Heart right ventricle (tissue), 16 donors: ENCODE measurements around the gene TUBAL3. TPM values are rescaled to one million over a fixed set of nuclear protein-coding genes. Genes with fewer than 3 reads are reported as not detected.
"Not testable (repeated sequence)": the region's sequence is repeated elsewhere in the genome, so short reads cannot be mapped to it uniquely, and the experiment has no call there.

ENCODE experiments used
- ATAC-seq, 8 donors: fragments of 200-7000 bp; cut with Tn5 transposase; one replicate each; pipeline ENCODE4 v1.9.1; 2020; ENCODE audit warnings: mild to moderate bottlenecking in 8 of 8, moderate library complexity in 8 of 8, moderate number of reproducible peaks in 1 of 8
- DNase-seq, 2 donors: peaks; one replicate each; pipeline ENCODE4 v3.0.0-alpha.2; 2020
- H3K27ac ChIP-seq, 10 donors: fragments of 200-600 bp; sonication (generic) in 2 of 10; one replicate each; pipeline versions ENCODE4 v1.5.0 to v1.8.0; 2020 to 2022; ENCODE audit warnings: mild to moderate bottlenecking in 3 of 10
- H3K27me3 ChIP-seq, 7 donors: fragments of 200-600 bp; one replicate each; pipeline ENCODE4 v1.8.0; 2021 to 2022; ENCODE audit warnings: mild to moderate bottlenecking in 2 of 7
- H3K36me3 ChIP-seq, 9 donors: fragments of 200-600 bp; sonication (generic) in 1 of 9; one replicate each; pipeline versions ENCODE4 v1.5.0 to v1.8.0; 2020 to 2022; ENCODE audit warnings: mild to moderate bottlenecking in 2 of 9
- H3K4me1 ChIP-seq, 9 donors: fragments of 200-600 bp; sonication (generic) in 1 of 9; one replicate each; pipeline versions ENCODE4 v1.5.0 to v1.8.0; 2020 to 2022; ENCODE audit warnings: mild to moderate bottlenecking in 4 of 9
- H3K4me3 ChIP-seq, 10 donors: fragments of 200-600 bp; sonication (generic) in 2 of 10; one replicate each; pipeline versions ENCODE4 v1.5.0 to v1.8.0; 2020 to 2022; ENCODE audit warnings: mild to moderate bottlenecking in 7 of 10, moderate library complexity in 2 of 10
- H3K9me3 ChIP-seq, 11 donors: fragments of 200-600 bp in 10 of 11; sonication (generic) in 2 of 11; one replicate each; pipeline versions ENCODE4 v1.5.0 to v1.8.0; 2013 to 2022; ENCODE audit warnings: mild to moderate bottlenecking in 2 of 11, control low read depth in 1 of 11, moderate library complexity in 1 of 11
- WGBS, 2 donors: extraction: QIAGEN DNeasy Blood & Tissue Kit; methylation state at CpG; one replicate each; pipeline ENCODE4 v1.1.7; 2013; ENCODE audit warnings: inconsistent platforms in 1 of 2; 5-methylcytosine and 5-hydroxymethylcytosine counted together
- intact Hi-C, 10 donors: fragments of 100-400 bp; cut with DNase I; formaldehyde crosslinking; loops; one replicate each; pipeline versions ENCODE4 v1.11.1 to v1.14.2; 2022
- polyA plus RNA-seq, 2 donors: library from polyadenylated mRNA; stranded (reverse); fragments of 200-250 nt; gene quantifications; one replicate each; pipeline ENCODE4 v1.2.3, GENCODE V29; 2013
- total RNA-seq, 10 donors: library from RNA; stranded (reverse); fragmentation: NEBNext Ultra II Directional in 3 of 10; extraction: Animal tissue kit (Norgen Biotek cat#: 25700) in 3 of 10; gene quantifications; one replicate each; pipeline versions ENCODE4 v1.2.1 to v1.2.4, GENCODE V29; 2021 to 2023
- TF ChIP-seq, protein P1 (sequence below), 9 donors: fragments of 200-600 bp; sonication (generic) in 2 of 9; IDR thresholded peaks; one replicate each; pipeline versions ENCODE4 v1.5.0 to v1.8.0; 2021 to 2022; ENCODE audit warnings: antibody characterized with exemption in 9 of 9, mild to moderate bottlenecking in 5 of 9, moderate library complexity in 1 of 9
- donor health status: Arrhythmogenic right ventricular cardiomyopathy.
- donor health status: ischemic (EF 13 %, LVEDD 7.1; RV severe dilation, severe dysfunction).
- donor health status: healthy with polysubstance abuse.
- donor health status: DM: no; HTN: yes; CAD: no.
- donor health status: DM: no; HTN: no; CAD: no.
- donor health status: ischemic (EF 25% LVEDD 6.9; RV normal size, moderate dysfunction).
- donor health status: ischemic (EF 25% LVEDD 5.7; RV mildly dilated, moderate dysfunction).
- donor health status: healthy.
- donor health status: DM: yes; HTN: yes; CAD: no.
- donor health status: Ischemic cardiomyopathy.
- donor health status: ischemic (EF 35%, LVEDD 5.7; RV mildly dilated, moderate dysfunction).
- donor health status: nonischemic (EF 11% LVEDD 7.7; RV severe dilation, severe dysfunction).
- donor health status: DM: yes; HTN: yes; CAD: no.
- donor health status: PGD.
- donor health status: ischemic (EF 29% LVEDD 5.4; RV normal size, mild dysfunction).
- donor health status: nonischemic (EF 23%, LVEDD 6.1; RV moderate dilation, normal function).

TUBAL3 gene
- total and polyA plus RNA-seq, 12 donors, result 0.14 to 0.72 (median 0.20) TPM; not detected in 3

DNA sequence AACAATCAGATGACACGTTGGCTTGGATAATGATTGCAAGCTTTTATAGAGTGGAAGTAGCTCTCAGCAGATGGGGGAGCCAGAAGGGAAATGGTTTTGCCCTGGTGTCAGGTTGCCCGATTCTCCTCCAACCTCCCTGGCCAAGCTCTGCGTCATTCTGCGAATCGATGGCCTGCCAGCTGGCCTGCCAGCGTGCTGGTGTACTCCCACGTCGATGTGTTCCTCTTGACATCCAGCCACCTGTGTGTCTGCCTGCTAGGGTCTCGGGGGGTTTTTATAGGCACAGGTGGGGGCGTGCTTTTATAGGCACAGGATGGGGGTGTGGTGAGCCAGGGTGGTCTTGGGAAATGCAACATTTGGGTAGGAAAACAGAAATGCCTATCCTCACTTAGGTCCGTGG is 12.4 kb upstream of the TUBAL3 start:
- DNase-seq (no peak), ATAC-seq (no peak)
- H3K4me3 ChIP-seq, result no peak overlapping the region
- 88 to 91% methylated on average over 11 of the region's 11 CpGs for WGBS, 2 donors
- intact Hi-C loops, result no loop called here
- TF ChIP-seq, protein P1, sequence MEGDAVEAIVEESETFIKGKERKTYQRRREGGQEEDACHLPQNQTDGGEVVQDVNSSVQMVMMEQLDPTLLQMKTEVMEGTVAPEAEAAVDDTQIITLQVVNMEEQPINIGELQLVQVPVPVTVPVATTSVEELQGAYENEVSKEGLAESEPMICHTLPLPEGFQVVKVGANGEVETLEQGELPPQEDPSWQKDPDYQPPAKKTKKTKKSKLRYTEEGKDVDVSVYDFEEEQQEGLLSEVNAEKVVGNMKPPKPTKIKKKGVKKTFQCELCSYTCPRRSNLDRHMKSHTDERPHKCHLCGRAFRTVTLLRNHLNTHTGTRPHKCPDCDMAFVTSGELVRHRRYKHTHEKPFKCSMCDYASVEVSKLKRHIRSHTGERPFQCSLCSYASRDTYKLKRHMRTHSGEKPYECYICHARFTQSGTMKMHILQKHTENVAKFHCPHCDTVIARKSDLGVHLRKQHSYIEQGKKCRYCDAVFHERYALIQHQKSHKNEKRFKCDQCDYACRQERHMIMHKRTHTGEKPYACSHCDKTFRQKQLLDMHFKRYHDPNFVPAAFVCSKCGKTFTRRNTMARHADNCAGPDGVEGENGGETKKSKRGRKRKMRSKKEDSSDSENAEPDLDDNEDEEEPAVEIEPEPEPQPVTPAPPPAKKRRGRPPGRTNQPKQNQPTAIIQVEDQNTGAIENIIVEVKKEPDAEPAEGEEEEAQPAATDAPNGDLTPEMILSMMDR (IDR thresholded peaks at IDR 0.05), result no peak
- H3K9me3 ChIP-seq, result peaks cover 0 to 22% (median 9%) of the 10 kb centered on the region in 11 donors
- no peaks in the 10 kb centered on the region for H3K27me3 ChIP-seq
- no peaks in the 10 kb centered on the region for H3K36me3 ChIP-seq
- H3K27ac ChIP-seq, result no peak overlapping the region
- peaks cover 0 to 11% (median 6%) of the 10 kb centered on the region in 9 donors for H3K4me1 ChIP-seq

- Histone ChIP-seq H3K27me3 (no peaks in the 10 kb centered on the region), H3K27ac (peak overlapping the region in 8 of 10 donors; percentile 45 to 75 (median 63)), H3K4me3 (peak overlapping the region; percentile 68 to 95 (median 78)), H3K36me3 (no peaks in the 10 kb centered on the region), H3K9me3 (peaks cover 0 to 9% (median under 1%) of the 10 kb centered on the region in 11 donors), H3K4me1 (peaks cover 0 to 15% (median 9%) of the 10 kb centered on the region in 9 donors)
- intact Hi-C loops, result no loop called here
- DNase-seq, result no peak
- WGBS, 2 donors, result 19 to 21% methylated on average over 20 of the region's 20 CpGs
- peak in 5 of 8 donors; percentile 8 to 34 (median 30) for ATAC-seq
- TF ChIP-seq, protein P1 (IDR thresholded peaks at IDR 0.05), result no peak
Measured at GRCh38 chr10:5413012-5413938, 8.6 kb upstream of the TUBAL3 start.

GRCh38 chr10:5412277-5412941 is 7.8 kb upstream of the TUBAL3 start, which contains the start of gene NET1:
TSS of gene NET1 (plus strand) at chr10:5412557. CDS start at chr10:5412693, 136 bp downstream.
- intact Hi-C loops, result no loop called here
- H3K4me1 ChIP-seq, result peaks cover 0 to 15% (median 9%) of the 10 kb centered on the region in 9 donors
- peaks cover 0 to under 1% (median 0%) of the 10 kb centered on the region in 11 donors for H3K9me3 ChIP-seq
- ATAC-seq (peak; percentile 98 to 99 (median 99)), DNase-seq (peak; percentile 86 to 89)
- WGBS, 2 donors, result 0 to 2% methylated on average over 33 to 48 of the region's 48 CpGs
- no peaks in the 10 kb centered on the region for H3K36me3 ChIP-seq
- TF ChIP-seq, protein P1 (IDR thresholded peaks at IDR 0.05), result no peak
- peak within 1 kb of the TSS; percentile 68 to 95 (median 78) for H3K4me3 ChIP-seq
- no peaks in the 10 kb centered on the region for H3K27me3 ChIP-seq
- peak within 1 kb of the TSS in 9 of 10 donors; percentile 45 to 75 (median 64) for H3K27ac ChIP-seq

GRCh38 chr10:5411941-5412276 is 7.3 kb upstream of the TUBAL3 start:
- H3K9me3 ChIP-seq, result no peaks in the 10 kb centered on the region
- DNase-seq (no peak), ATAC-seq (peak in 2 of 8 donors; percentile 5 to 46)
- H3K36me3 ChIP-seq, result no peaks in the 10 kb centered on the region
- no peaks in the 10 kb centered on the region for H3K27me3 ChIP-seq
- intact Hi-C loops, result no loop called here
- 35 to 39% methylated on average over 3 of the region's 3 CpGs for WGBS, 2 donors
- peak overlapping the region; percentile 68 to 95 (median 78) for H3K4me3 ChIP-seq
- no peak overlapping the region for H3K27ac ChIP-seq
- H3K4me1 ChIP-seq, result peaks cover 0 to 15% (median 9%) of the 10 kb centered on the region in 9 donors
- TF ChIP-seq, protein P1 (IDR thresholded peaks at IDR 0.05), result no peak

- H3K36me3 ChIP-seq, H3K9me3 ChIP-seq, intact Hi-C loops, H3K4me3 ChIP-seq, H3K27ac ChIP-seq, DNase-seq, H3K27me3 ChIP-seq, ATAC-seq: not testable (repeated sequence)
- H3K4me1 ChIP-seq, result peaks cover 0 to 15% (median 9%) of the 10 kb centered on the region in 9 donors
Measured at GRCh38 chr10:5410787-5411186, 6.2 kb upstream of the TUBAL3 start.
